GM23248 (cell line): Measurements from ENCODE around the gene SCG5.

ENCODE experiments used
- EZH2 ChIP-seq: fragments of 200-600 bp; sonication (generic); IDR thresholded peaks from 2 replicates; pipeline ENCODE4 v1.6.1; 2018; ENCODE audit warnings: antibody characterized with exemption, mild to moderate bottlenecking; ENCODE audit not compliant: insufficient read depth, poor library complexity, severe bottlenecking
- EZH2phosphoT487 ChIP-seq: fragments of 200-600 bp; sonication (generic); IDR thresholded peaks from 2 replicates; pipeline ENCODE4 v1.6.1; 2018; ENCODE audit warnings: antibody characterized with exemption, moderate library complexity, mild to moderate bottlenecking, low read depth; ENCODE audit not compliant: insufficient read depth

DNA sequence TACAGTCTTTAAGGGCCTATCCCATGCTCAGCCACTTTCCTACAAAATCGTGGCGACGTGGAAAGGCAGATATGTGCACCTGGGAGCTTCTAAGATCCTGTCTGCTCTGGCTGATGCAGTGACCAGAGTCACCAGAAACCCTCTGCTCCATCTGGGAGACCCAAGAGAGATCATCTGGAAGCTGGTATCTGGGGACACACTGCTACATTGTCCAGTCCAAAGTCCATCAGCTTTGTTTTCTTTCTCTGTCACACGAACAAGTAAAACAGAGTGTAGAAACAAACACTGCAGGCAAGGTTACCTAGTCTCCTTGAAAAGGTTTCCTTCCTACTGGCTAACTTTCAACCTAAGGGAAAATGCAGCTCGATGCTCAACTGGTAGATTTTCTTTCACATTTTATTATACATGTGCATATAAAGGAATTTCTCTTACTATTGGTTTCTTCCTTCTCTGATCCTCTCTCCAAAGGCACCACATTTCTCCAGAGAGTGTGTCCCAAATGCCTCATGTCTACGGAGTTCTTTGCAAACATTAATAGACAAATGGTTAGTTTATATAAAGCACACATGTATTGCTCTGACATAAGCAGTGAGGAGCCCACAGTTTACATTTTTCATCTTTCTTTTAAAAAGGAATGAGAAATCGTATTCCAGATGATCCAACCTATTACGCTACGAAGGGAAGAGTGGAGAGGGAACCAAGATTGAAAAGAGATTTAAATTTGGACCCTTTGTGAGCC lies 68.0 kb downstream of the SCG5 start:
- no peak for TF ChIP-seq EZH2
- TF ChIP-seq EZH2phosphoT487: no peak
